SH-SY5Y (cell line): Measurements from ENCODE around the gene DOCK4.

ENCODE experiments used
- GATA2 ChIP-seq: IDR thresholded peaks from 2 replicates; pipeline ENCODE4 v1.6.1; 2011; ENCODE audit warnings: mild to moderate bottlenecking, low read depth, low read length
- GATA3 ChIP-seq: IDR thresholded peaks from 2 replicates; pipeline ENCODE4 v1.6.1; 2011; ENCODE audit warnings: low read depth, mild to moderate bottlenecking, low read length, moderate library complexity

DNA sequence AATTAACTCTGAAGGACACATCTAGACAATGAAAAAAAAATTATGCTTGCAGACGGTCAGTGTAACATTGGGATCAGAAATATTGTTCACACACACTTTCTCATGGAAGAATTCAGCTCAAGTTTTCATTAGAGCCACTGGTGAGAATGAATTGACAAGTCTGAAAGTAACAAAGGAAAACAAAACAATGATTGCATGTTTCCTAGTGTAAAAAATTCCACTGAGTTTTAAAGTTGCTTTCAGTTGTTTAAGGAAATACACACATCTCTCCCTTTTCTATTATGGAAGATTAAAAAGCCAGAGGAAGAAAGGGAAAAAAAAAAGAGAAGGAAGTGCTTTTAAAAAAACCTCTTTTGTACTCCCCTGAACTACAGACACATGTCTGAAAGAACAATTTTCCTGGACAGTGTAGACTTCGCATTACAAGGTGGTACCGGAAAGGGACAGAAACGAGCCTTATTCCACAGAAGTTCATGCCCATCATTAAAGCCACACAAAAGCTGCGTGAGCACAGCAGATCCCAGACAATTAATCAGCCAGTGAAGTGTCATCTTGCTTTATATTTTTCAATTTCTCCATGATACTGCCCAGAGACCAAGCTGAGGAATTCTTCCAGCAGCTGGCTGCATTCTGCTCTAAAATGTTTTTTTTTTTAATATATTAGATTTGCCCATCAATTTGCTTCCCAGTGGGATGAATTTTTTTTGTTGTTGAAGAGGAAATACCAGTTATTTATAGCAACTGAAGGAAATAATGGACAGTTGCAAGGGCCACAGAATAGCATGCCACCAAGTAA is 294.8 kb downstream of the DOCK4 start:
- TF ChIP-seq GATA2 (no peak), GATA3 (no peak)
